SIG-M5 treated with dmso at 0.1 percent for 504 hours (cell line): ENCODE data around the gene CYBA.
"Not testable (repeated sequence)": the region's sequence is repeated elsewhere in the genome, so short reads cannot be mapped to it uniquely, and the experiment has no call there.

Source experiments
- DNase-seq: peaks from one replicate; lab custom pipeline; 2025; ENCODE audit not compliant: unreplicated experiment; lab: John Stamatoyannopoulos, UW

The CYBA gene

GRCh38 chr16:88614818-88615580 lies 35.9 kb downstream of the CYBA start:
- no peak for DNase-seq

- DNase-seq = no peak
These were observed 36.7 kb downstream of the CYBA start for GRCh38 chr16:88613911-88614817.

- no peak for DNase-seq
These were observed 37.6 kb downstream of the CYBA start for GRCh38 chr16:88613293-88613692.

GRCh38 chr16:88610909-88611812 lies 39.7 kb downstream of the CYBA start:
- no peak for DNase-seq

- DNase-seq = no peak
These were observed 40.8 kb downstream of the CYBA start for GRCh38 chr16:88610080-88610479.

- DNase-seq = not testable (repeated sequence)
These were observed 41.4 kb downstream of the CYBA start for GRCh38 chr16:88609426-88609825.

GRCh38 chr16:88608076-88608475 lies 42.8 kb downstream of the CYBA start:
- no peak for DNase-seq

GRCh38 chr16:88606148-88606757 lies 44.6 kb downstream of the CYBA start:
- no peak for DNase-seq

- DNase-seq = no peak
These were observed 45.4 kb downstream of the CYBA start for GRCh38 chr16:88605186-88606147.

GRCh38 chr16:88602091-88602490 lies 48.8 kb downstream of the CYBA start:
- no peak for DNase-seq

DNA sequence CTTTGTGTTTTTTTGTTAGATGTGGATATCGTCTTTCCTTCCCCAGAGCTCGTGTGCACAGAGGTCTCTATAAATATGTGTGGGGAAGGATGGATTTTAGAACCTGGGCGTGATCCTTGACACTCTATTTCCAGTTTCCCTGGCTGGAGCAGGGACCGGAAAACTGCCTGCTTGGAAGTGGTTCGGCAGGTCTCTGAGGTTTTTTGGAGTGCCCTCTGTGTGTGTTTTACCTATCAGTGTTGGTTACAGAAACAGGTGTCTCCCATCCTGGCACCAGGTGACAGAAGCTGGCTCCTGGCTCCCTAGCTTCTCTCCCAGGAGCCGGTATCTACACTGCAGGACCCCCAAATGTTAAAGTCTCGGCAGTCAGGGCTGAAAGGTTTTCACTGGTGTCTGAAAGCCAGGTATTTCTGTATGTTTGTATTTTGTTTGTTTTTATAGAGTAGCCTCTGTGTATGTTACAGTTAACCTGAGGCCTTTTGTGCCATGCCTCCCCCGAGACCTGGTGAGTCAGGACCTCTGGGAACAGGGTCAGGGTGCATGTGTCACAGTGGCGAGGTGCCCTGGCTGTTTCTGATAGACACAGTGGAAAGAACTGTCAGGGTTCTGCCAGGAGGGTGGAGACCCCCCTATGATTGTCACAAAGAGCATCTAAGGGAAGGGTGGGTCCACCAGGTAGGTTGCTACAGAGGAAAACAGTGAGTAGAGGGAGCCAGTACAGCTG lies 49.4 kb downstream of the CYBA start:
- DNase-seq = no peak

- DNase-seq = no peak
These were observed 50.3 kb downstream of the CYBA start for GRCh38 chr16:88600539-88600896.

- DNase-seq = no peak
These were observed 50.9 kb downstream of the CYBA start for GRCh38 chr16:88599825-88600538.

DNA sequence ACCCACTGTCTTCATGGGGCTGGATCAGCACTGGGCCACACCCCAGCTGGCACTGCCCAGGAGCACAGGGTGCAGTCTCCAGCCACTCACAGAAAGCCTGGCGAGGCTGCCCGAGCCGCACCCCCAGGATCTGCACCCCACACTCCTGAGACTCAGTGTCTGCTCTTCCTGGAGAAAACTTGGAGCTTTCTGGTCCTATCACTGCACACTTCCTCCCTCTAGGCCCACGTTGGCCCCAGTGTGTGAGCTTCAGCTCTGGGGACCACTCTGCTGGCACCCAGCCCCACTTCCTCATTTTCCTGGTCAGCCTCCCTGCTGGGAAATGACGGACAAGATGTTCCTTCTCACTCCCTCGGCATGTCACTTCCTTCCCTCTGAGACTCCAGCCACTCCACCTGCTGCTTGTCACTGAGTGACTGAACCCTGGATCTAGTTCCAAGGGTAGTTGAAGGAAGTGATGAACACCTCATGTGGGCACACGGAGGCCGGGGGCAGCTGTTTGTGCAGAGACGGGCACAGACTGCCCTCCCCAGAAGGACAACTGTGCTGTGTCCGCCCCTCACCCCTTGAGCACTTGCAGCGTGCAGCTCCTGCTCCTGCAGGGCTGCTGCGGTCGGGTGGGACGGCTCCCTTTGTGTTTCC lies 51.6 kb downstream of the CYBA start:
- peak; percentile 68 for DNase-seq

DNA sequence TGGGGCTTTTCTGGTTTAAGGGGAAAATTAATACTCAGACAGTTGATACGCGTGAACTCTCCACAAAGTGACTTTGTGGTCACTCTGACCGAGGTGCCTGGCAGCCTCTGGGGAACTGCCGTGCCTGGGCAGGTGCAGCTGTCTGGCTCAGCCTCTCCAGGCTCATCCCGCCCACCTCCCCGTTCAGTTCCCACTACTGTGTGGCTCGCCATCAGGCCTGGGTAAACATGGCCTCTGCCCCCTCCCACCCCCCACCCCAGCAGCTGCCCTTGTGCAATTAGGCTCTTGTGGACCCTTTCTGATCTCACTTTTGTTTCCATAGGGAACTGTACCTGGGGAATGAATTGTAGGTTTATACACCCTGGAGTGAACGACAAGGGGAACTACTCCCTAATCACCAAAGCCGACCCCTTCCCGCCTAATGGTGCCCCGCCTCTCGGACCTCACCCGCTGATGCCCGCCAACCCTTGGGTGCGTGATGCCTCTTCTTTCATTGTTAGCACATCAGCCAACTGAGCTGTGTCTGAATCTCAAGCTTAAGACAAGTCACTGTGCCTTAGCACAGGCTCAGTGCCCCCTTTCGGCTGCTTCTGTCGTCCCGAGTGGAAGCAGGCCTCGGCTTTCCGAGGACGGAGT lies 52.9 kb downstream of the CYBA start:
- no peak for DNase-seq

DNA sequence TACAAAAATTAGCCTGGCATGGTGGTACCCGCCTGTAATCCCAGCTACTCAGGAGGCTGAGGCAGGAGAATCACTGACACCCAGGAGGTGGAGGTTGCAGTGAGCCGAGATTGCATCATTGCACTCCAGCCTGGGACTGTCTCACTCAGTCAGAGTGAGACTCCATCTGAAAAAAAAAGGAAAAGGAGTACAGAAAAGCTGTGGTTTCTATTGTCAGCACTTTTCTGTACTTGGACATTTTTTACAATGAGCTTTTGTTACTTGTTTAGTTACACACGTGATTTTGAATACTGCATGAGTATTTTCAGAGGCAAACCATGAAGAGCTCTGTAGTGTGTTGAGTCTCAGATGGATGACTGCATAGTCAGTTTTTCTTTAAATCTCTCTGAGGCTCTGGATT lies 54.4 kb downstream of the CYBA start:
- DNase-seq = no peak

- no peak for DNase-seq
These were observed 54.9 kb downstream of the CYBA start for GRCh38 chr16:88595921-88596320.
